HG03342 (cell line): ENCODE measurements around the gene CDKN1B.
"Not testable (repeated sequence)": the region's sequence is repeated elsewhere in the genome, so short reads cannot be mapped to it uniquely, and the experiment has no call there.

Experiments
- ATAC-seq: cut with Tn5 transposase; IDR thresholded peaks from one replicate; pipeline ENCODE4 v1.9.1; 2021; ENCODE audit warnings: mild to moderate bottlenecking, moderate library complexity; ENCODE audit not compliant: unreplicated experiment

The CDKN1B gene

GRCh38 chr12:12723681-12724420 is 6.7 kb downstream of the CDKN1B start:
- no peak for ATAC-seq

GRCh38 chr12:12724421-12725085 is 7.4 kb downstream of the CDKN1B start:
- ATAC-seq: no peak

- peak; percentile 56 for ATAC-seq
Measured at GRCh38 chr12:12725086-12725955, 8.2 kb downstream of the CDKN1B start.

- ATAC-seq: no peak
Measured at GRCh38 chr12:12725956-12726554, 8.9 kb downstream of the CDKN1B start.

- ATAC-seq: no peak
Measured at GRCh38 chr12:12726555-12727093, 9.5 kb downstream of the CDKN1B start.

- ATAC-seq: no peak
Measured at GRCh38 chr12:12731178-12731577, 14.0 kb downstream of the CDKN1B start.

- no peak for ATAC-seq
Measured at GRCh38 chr12:12731785-12732184, 14.6 kb downstream of the CDKN1B start.

- no peak for ATAC-seq
Measured at GRCh38 chr12:12733118-12733517, 15.9 kb downstream of the CDKN1B start.

GRCh38 chr12:12734054-12734453 is 16.9 kb downstream of the CDKN1B start:
- ATAC-seq: no peak

GRCh38 chr12:12734561-12735071 is 17.4 kb downstream of the CDKN1B start:
- no peak for ATAC-seq

GRCh38 chr12:12735301-12735700 is 18.1 kb downstream of the CDKN1B start:
- ATAC-seq: no peak

GRCh38 chr12:12736759-12737676 is 19.9 kb downstream of the CDKN1B start:
- peak; percentile 66 for ATAC-seq

- not testable (repeated sequence) for ATAC-seq
Measured at GRCh38 chr12:12738152-12738551, 21.0 kb downstream of the CDKN1B start.

GRCh38 chr12:12741660-12742059 is 24.5 kb downstream of the CDKN1B start:
- ATAC-seq: no peak

- ATAC-seq: no peak
Measured at GRCh38 chr12:12744546-12745305, 27.6 kb downstream of the CDKN1B start.

- no peak for ATAC-seq
Measured at GRCh38 chr12:12745576-12746211, 28.5 kb downstream of the CDKN1B start.

- no peak for ATAC-seq
Measured at GRCh38 chr12:12747278-12747677, 30.1 kb downstream of the CDKN1B start.

GRCh38 chr12:12748044-12748443 is 30.9 kb downstream of the CDKN1B start:
- ATAC-seq: no peak
